Tibial nerve (tissue), 3 donors: ENCODE measurements around the gene SAMD14.

Experiments used
- CTCF ChIP-seq, 5 experiments: fragments of 200-600 bp in 3 of 5; fragments of 450-650 bp in 2 of 5; sonication (generic) in 3 of 5; IDR thresholded peaks; one replicate each; pipeline ENCODE4 v1.5.1; 2016 to 2019; ENCODE audit warnings: antibody characterized with exemption in 5 of 5, mild to moderate bottlenecking in 3 of 5, moderate library complexity in 2 of 5
- POLR2A ChIP-seq, 2 donors: fragments of 450-650 bp; IDR thresholded peaks; one replicate each; pipeline ENCODE4 v1.6.1; 2017; ENCODE audit warnings: antibody characterized with exemption in 2 of 2, mild to moderate bottlenecking in 2 of 2, moderate library complexity in 2 of 2

DNA sequence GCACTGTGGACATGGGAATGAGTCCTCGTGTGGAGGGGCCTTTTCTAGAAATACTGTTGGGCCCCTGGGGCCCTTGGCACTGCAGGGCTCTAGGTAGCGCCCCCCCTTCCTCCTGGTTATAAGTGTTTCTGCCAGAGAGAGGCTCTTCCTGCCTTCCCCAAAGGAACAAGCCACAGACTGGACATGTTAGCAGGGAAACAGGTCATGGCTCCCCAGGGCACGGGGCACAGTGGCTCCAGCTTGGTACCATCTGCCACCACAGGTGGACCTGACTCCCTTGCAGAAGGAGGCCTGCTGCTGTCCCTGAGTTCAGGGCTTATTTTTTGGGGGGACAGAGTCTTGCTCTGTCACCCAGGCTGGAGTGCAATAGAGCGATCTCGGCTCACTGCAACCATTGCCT, 26.0 kb downstream of the SAMD14 start:
- TF ChIP-seq CTCF (IDR thresholded peaks at IDR 0.05) (no peak), POLR2A (IDR thresholded peaks at IDR 0.05) (no peak)
